ENCODE data around the gene TMEM132A.

- TF ChIP-seq, protein P1, sequence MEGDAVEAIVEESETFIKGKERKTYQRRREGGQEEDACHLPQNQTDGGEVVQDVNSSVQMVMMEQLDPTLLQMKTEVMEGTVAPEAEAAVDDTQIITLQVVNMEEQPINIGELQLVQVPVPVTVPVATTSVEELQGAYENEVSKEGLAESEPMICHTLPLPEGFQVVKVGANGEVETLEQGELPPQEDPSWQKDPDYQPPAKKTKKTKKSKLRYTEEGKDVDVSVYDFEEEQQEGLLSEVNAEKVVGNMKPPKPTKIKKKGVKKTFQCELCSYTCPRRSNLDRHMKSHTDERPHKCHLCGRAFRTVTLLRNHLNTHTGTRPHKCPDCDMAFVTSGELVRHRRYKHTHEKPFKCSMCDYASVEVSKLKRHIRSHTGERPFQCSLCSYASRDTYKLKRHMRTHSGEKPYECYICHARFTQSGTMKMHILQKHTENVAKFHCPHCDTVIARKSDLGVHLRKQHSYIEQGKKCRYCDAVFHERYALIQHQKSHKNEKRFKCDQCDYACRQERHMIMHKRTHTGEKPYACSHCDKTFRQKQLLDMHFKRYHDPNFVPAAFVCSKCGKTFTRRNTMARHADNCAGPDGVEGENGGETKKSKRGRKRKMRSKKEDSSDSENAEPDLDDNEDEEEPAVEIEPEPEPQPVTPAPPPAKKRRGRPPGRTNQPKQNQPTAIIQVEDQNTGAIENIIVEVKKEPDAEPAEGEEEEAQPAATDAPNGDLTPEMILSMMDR (IDR thresholded peaks at IDR 0.05; ENCODE audit: low read depth, low read length): no peak
- TF ChIP-seq POLR2A (IDR thresholded peaks at IDR 0.05; ENCODE audit: extremely low read depth, insufficient read length) (no peak), MYC (IDR thresholded peaks at IDR 0.05; ENCODE audit: low read depth, low read length) (no peak)
Observed at GRCh38 chr11:60905047-60905446, 19.2 kb upstream of the TMEM132A start.

Data from NB4 (cell line).